Psoas muscle (tissue), 8 donors: ENCODE measurements around the gene LCN15. TPM values are rescaled to one million over a fixed set of nuclear protein-coding genes. Genes with fewer than 3 reads are reported as not detected.

Source experiments
- ATAC-seq, 4 donors: fragments of 200-7000 bp; cut with Tn5 transposase; one replicate each; pipeline ENCODE4 v1.9.1; 2020; ENCODE audit warnings: moderate library complexity in 3 of 4, mild to moderate bottlenecking in 2 of 4
- DNase-seq, 2 donors: peaks; one replicate each; pipeline ENCODE4 v3.0.0-alpha.2; 2020
- H3K27ac ChIP-seq: fragments of 200-600 bp; one replicate; pipeline ENCODE4 v1.8.0; 2022
- H3K27me3 ChIP-seq, 3 donors: fragments of 200-600 bp in 1 of 3; one replicate each; pipeline versions ENCODE4 v1.6.1 to v1.8.0; 2013 to 2022; ENCODE audit warnings: low read length in 2 of 3, mild to moderate bottlenecking in 2 of 3, moderate library complexity in 1 of 3; ENCODE audit not compliant: insufficient read depth in 3 of 3
- H3K36me3 ChIP-seq, 2 donors: fragments of 200-600 bp in 1 of 2; one replicate each; pipeline versions ENCODE4 v1.6.1 to v1.8.0; 2013 to 2022; ENCODE audit warnings: low read depth in 1 of 2, mild to moderate bottlenecking in 1 of 2, moderate library complexity in 1 of 2; ENCODE audit not compliant: insufficient read depth in 1 of 2
- H3K4me1 ChIP-seq: fragments of 200-600 bp; one replicate; pipeline ENCODE4 v1.8.0; 2022
- H3K4me3 ChIP-seq: fragments of 200-600 bp; one replicate; pipeline ENCODE4 v1.8.0; 2022; ENCODE audit warnings: mild to moderate bottlenecking
- H3K9me3 ChIP-seq: fragments of 200-600 bp; one replicate; pipeline ENCODE4 v1.8.0; 2022
- CTCF ChIP-seq: fragments of 200-600 bp; IDR thresholded peaks from one replicate; pipeline ENCODE4 v1.8.0; 2022; ENCODE audit warnings: antibody characterized with exemption
- WGBS, 3 donors: extraction: QIAGEN DNeasy Blood & Tissue Kit; methylation state at CpG; one replicate each; pipeline versions ENCODE4 v1.1.6 to v1.1.7; 2013; 5-methylcytosine and 5-hydroxymethylcytosine counted together
- intact Hi-C, 2 donors: fragments of 100-400 bp; cut with DNase I; formaldehyde crosslinking; loops; one replicate each; pipeline versions ENCODE4 v1.11.0 to v1.14.2; 2022
- polyA plus RNA-seq, 3 donors: library from polyadenylated mRNA; stranded (reverse); fragments of 200-250 nt; gene quantifications; one replicate each; pipeline ENCODE4 v1.2.3, GENCODE V29; 2013
- total RNA-seq, 4 donors: library from RNA; stranded (reverse); fragmentation: NEBNext Ultra II Directional in 2 of 4; extraction: Animal tissue kit (Norgen Biotek cat#: 25700) in 2 of 4; gene quantifications; one replicate each; pipeline versions ENCODE4 v1.2.1 to v1.2.4, GENCODE V29; 2021 to 2023
- donor health status: healthy with polysubstance abuse.
- donor health status: DM: no; HTN: no; CAD: no; lungs with moderate emphysema.
- donor health status: Bipolar disorder and iron deficiency.
- donor health status: healthy.
- donor health status: DM: yes; HTN: yes; CAD: no.
- donor health status: DM: no; HTN: no; CAD: no.
- donor health status: DM: no; HTN: no; CAD: no.
- donor health status: DM: yes; HTN: yes; CAD: no.

Gene LCN15
- total and polyA plus RNA-seq, 7 donors = 0.14 to 1.4 (median 0.22) TPM; not detected in 4

- WGBS, 3 donors = 70 to 77% (median 70%) methylated on average over 16 of the region's 16 CpGs
- Histone ChIP-seq H3K4me3 (no peak overlapping the region), H3K27me3 (no peaks in the 10 kb centered on the region), H3K4me1 (peaks cover 8% of the 10 kb centered on the region), H3K27ac (no peak overlapping the region), H3K36me3 (no peaks in the 10 kb centered on the region), H3K9me3 (no peaks in the 10 kb centered on the region)
- peak in 1 of 2 donors; percentile 12 for DNase-seq
- no peak for TF ChIP-seq CTCF
- intact Hi-C loops = no loop called here
- no peak for ATAC-seq
Measured at GRCh38 chr9:136732444-136733178, 31.7 kb downstream of the LCN15 start.

GRCh38 chr9:136729926-136730325 is 34.4 kb downstream of the LCN15 start:
- intact Hi-C loops = no loop called here
- H3K27ac ChIP-seq = no peak overlapping the region
- H3K27me3 ChIP-seq = no peaks in the 10 kb centered on the region
- no peak for TF ChIP-seq CTCF
- no peak overlapping the region for H3K4me3 ChIP-seq
- 81 to 89% (median 87%) methylated on average over 8 of the region's 8 CpGs for WGBS, 3 donors
- no peaks in the 10 kb centered on the region for H3K9me3 ChIP-seq
- DNase-seq (no peak), ATAC-seq (no peak)
- peaks cover 8 to 20% of the 10 kb centered on the region in 2 donors for H3K36me3 ChIP-seq
- peaks cover 31% of the 10 kb centered on the region for H3K4me1 ChIP-seq

- H3K27me3 ChIP-seq = no peaks in the 10 kb centered on the region
- WGBS, 3 donors = 52 to 79% (median 63%) methylated on average over 7 of the region's 7 CpGs
- no peak overlapping the region for H3K27ac ChIP-seq
- no peak for ATAC-seq
- peaks cover 34% of the 10 kb centered on the region for H3K4me1 ChIP-seq
- intact Hi-C loops = no loop called here
- H3K9me3 ChIP-seq = no peaks in the 10 kb centered on the region
- H3K4me3 ChIP-seq = peak overlapping the region; percentile 86
- peaks cover 8 to 28% of the 10 kb centered on the region in 2 donors for H3K36me3 ChIP-seq
- TF ChIP-seq CTCF = no peak
- peak in 1 of 2 donors; percentile 19 for DNase-seq
Measured at GRCh38 chr9:136729144-136729543, 35.2 kb downstream of the LCN15 start.

GRCh38 chr9:136728548-136729123 is 35.7 kb downstream of the LCN15 start:
- no peaks in the 10 kb centered on the region for H3K9me3 ChIP-seq
- WGBS, 3 donors = 1 to 2% (median 1%) methylated on average over 48 to 53 of the region's 53 CpGs
- no peaks in the 10 kb centered on the region for H3K27me3 ChIP-seq
- H3K4me1 ChIP-seq = peaks cover 34% of the 10 kb centered on the region
- peak overlapping the region; percentile 86 for H3K4me3 ChIP-seq
- peak overlapping the region; percentile 76 for H3K27ac ChIP-seq
- ATAC-seq (peak; percentile 43 to 56 (median 48)), DNase-seq (peak in 1 of 2 donors; percentile 46)
- no peak for TF ChIP-seq CTCF
- intact Hi-C loops = no loop called here
- H3K36me3 ChIP-seq = peaks cover 8 to 33% of the 10 kb centered on the region in 2 donors
